T-helper 9 cell (primary cell): Measurements from ENCODE around the gene LRRC1.

Source experiments
- DNase-seq: peaks from one replicate; pipeline ENCODE4 v3.0.0-alpha.2; 2020

Gene LRRC1

GRCh38 chr6:53929041-53929820 is 134.4 kb downstream of the LRRC1 start:
- DNase-seq: no peak

DNA sequence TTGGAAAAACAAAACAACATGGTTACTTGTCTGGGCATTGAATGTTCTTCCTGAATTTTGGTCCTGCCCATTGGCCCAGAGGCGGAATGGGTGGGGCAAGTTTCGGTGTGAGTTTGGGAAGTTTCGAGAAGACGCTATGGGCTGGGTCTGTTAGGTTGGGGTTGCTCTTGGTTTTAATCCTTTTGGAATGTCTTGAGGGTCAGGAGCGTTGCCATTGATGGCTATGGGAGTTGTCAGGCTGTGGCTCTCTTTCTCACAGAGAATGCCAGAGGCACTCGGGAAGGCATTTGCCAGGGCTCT is 135.0 kb downstream of the LRRC1 start:
- no peak for DNase-seq

- no peak for DNase-seq
Measured at GRCh38 chr6:53930330-53930729, 135.5 kb downstream of the LRRC1 start.

DNA sequence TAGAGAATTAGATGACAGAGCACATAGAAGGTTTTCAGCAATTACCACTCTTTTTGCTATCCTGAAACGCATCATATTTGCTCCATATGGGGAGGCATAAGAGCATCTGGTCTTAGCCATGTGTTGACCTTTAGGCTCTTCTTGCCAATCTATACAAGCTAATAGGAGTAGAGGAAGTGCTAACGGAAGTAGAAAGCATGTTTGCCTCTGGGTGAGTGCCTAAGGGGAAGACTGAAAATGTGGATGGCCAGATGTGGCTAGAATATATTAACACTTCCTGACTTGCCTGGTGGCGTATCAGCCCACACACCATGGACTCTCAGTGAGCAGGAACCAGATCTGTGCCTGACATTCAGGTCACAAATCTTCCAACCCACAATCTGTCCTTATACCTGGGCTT is 136.3 kb downstream of the LRRC1 start:
- DNase-seq: no peak

GRCh38 chr6:53932516-53932915 is 137.7 kb downstream of the LRRC1 start:
- no peak for DNase-seq

DNA sequence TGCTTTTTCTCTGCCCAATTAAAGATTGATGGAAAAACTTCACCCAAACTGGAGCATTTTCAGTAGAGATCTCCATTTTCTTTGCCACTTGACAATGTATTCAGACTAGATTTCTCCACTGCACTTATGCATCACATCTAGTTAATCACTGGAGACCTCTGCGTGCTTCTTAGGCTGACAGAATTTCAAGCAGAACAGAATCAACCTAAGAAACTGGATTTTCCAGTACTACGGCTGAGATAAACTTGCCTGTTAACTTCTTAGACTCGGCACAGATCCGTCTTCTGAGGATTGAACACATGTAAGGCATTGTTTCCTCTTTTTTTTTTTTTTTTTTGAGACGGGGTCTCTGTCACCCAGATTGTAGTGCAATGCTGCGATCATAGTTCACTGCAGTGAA is 139.2 kb downstream of the LRRC1 start:
- DNase-seq: no peak

DNA sequence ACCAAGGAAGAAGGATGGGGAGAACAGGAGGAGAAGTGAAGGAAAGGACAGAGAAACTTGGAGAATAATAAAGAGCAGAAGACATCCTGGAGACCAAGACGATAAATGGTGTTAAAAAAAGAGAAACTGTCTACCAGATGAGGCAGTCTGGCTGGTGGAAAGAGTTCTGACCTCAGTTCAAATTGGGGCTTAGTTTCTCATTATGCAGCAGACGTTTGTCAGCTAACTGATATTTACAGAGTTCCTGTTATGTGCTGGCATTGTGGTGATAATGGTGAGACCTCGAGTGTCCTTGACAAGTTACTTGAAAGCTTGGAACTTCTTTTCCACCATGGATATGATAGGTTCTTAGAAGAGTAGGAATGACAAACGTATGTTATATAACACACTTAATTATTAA is 142.7 kb downstream of the LRRC1 start:
- DNase-seq: no peak

DNA sequence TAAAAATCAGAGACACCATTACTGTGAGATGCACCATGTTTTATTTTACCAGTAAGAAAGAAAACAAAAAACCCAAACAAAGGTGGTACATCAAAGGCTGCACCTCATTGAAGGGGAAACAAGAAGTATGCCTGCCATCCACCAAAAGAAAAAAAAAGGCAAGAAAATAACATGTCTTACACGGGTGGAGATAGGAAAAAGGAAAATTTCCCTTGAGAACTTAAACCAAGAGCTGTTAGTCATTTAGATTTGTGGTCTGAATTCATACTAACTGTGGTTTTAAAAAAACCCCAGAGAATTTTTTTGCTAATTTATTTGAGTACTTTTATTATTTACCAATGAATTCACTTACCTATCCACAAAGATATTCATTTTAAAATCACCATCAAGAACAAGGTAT is 144.0 kb downstream of the LRRC1 start:
- DNase-seq: no peak

- DNase-seq: no peak
Measured at GRCh38 chr6:53939830-53940229, 145.0 kb downstream of the LRRC1 start.

- no peak for DNase-seq
Measured at GRCh38 chr6:53943395-53943794, 148.6 kb downstream of the LRRC1 start.

- no peak for DNase-seq
Measured at GRCh38 chr6:53944091-53944490, 149.3 kb downstream of the LRRC1 start.

GRCh38 chr6:53944543-53944942 is 149.7 kb downstream of the LRRC1 start:
- DNase-seq: no peak

DNA sequence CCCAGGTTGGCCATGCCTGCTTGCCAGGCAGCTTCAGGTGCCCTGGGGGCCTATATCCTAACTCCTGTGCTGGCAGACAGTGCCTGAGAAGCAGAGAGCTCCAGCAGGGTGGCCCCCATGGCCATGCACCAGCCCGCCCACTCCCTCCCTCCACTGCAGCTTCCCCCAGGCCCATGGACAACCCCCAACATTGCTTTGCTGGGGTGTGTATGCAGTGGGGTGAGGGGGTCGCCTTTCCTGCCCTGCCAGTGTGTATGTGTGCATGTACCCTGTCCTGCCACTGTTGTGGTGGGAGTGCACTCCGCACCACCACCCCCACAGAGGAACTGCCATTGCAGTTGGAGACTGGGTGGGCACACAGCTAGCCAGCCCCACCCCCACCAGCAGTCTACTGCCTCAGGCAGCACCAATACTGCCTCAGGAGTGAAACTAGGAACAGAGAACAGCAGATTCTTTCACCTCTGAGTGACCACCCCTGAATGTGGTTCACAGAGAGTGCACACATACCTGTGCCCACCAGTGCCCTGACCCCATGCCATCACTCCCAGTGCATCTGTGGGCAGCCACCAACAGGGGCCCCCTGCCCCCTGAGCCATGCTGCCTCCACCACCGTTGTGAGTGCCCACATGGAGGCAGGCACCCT is 151.1 kb downstream of the LRRC1 start:
- DNase-seq: no peak

- no peak for DNase-seq
Measured at GRCh38 chr6:53947780-53948179, 153.0 kb downstream of the LRRC1 start.

DNA sequence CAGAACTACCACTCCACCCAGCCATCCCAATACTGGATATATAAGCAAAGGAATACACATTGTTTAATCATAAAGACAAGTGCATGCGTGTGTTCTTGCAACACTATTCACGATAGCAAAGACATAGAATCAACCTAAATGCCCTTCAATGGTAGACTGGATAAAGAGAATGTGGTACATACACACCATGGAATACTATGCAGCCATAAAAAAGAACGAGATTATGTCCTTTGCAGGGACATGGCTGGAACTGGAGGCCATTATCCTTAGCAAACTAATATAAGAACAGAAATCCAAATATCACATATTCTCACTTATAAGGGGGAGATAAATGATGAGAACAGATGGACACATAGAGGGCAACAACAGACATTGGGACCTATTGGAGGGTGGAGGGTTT is 156.6 kb downstream of the LRRC1 start:
- DNase-seq: no peak

GRCh38 chr6:53956068-53956711 is 161.4 kb downstream of the LRRC1 start:
- DNase-seq: no peak

GRCh38 chr6:53956804-53957203 is 162.0 kb downstream of the LRRC1 start:
- DNase-seq: no peak

GRCh38 chr6:53959717-53960116 is 164.9 kb downstream of the LRRC1 start:
- no peak for DNase-seq

DNA sequence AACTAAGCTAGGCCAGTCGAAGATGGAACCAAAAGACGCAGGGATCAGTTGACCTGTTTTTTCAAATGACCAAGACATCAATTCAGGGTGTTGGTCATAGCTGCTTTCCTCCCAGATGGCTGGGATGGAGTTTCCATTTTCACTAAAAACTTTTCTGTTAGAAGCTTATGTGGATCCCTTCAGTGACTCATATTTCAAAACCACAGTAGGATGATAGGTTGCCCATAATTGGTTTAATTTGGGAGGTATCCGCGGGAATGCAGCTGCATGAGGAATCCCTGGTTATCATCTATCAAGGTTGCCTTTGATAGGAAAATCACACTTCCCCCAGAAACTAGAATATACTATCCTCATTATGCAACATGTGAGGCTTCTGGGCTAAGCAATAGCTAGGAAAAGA is 165.5 kb downstream of the LRRC1 start:
- DNase-seq: no peak

- no peak for DNase-seq
Measured at GRCh38 chr6:53961679-53962370, 167.0 kb downstream of the LRRC1 start.

DNA sequence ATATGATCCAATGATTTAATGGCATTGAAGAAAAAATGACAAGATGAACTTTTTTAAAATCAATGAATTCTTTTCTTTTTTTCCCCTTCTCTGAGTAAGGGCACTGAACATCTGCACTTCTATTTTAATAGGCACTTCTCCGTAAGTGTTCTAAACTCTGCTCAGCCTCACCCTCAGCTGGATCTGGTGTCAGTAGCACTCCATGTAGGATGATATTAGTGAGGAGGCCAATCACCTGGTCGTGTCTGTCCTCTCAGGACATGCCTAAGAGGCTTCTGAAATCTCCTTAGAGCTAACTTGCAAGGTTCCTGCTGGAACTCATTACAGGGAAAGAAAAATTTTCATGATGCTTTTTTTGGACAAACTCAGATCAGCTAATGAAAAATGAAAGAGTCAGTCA is 167.8 kb downstream of the LRRC1 start:
- no peak for DNase-seq

DNA sequence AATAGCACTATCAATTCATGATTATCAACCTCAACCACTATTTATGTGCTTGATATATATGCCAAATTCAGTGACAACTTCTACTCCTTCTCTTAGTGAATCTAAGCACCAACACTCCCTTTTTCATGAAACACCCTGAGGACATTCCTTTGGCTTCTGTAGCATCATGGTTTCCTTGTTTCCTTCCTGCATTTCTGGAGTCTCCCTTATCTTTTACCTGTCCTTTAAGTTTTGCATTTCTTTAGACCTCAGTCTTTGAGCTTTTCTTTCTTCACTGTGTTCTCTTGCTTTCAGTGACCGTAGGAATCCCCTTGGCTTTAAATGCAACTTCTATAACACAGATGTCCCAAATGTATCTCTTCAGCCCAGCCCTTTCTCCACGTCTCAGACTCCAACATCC is 172.6 kb downstream of the LRRC1 start:
- no peak for DNase-seq
